Measurements from ENCODE around the gene MASP2.

The MASP2 gene

GRCh38 chr1:11051781-11052511, 4.9 kb upstream of the MASP2 start:
- TF ChIP-seq POLR2AphosphoS5 (IDR thresholded peaks at IDR 0.05; ENCODE audit: low read depth, low read length) (no peak), REST (IDR thresholded peaks at IDR 0.05; ENCODE audit: insufficient read depth in 1 of 2, low read depth in 2 of 2, low read length in 2 of 2) (no peak), SIN3A (IDR thresholded peaks at IDR 0.05; ENCODE audit: borderline replicate concordance, insufficient read depth, low read length) (no peak), TAF1 (IDR thresholded peaks at IDR 0.05; ENCODE audit: borderline replicate concordance, insufficient read depth, low read length) (no peak), FOXP2 (optimal IDR thresholded peaks at IDR 0.05; ENCODE audit: borderline replicate concordance, extremely low read depth, extremely low read length, insufficient read depth) (no peak)

- no peak for TF ChIP-seq FOXP2 (optimal IDR thresholded peaks at IDR 0.05; ENCODE audit: borderline replicate concordance, extremely low read depth, extremely low read length, insufficient read depth)
- TF ChIP-seq SIN3A (IDR thresholded peaks at IDR 0.05; ENCODE audit: borderline replicate concordance, insufficient read depth, low read length) = no peak
- no peak for TF ChIP-seq TAF1 (IDR thresholded peaks at IDR 0.05; ENCODE audit: borderline replicate concordance, insufficient read depth, low read length)
- TF ChIP-seq POLR2AphosphoS5 (IDR thresholded peaks at IDR 0.05; ENCODE audit: low read depth, low read length) = no peak
- no peak for TF ChIP-seq REST (IDR thresholded peaks at IDR 0.05; ENCODE audit: insufficient read depth in 1 of 2, low read depth in 2 of 2, low read length in 2 of 2)
Observed at GRCh38 chr1:11046270-11046566, 821 bp downstream of the MASP2 start.

- no peak for TF ChIP-seq FOXP2 (optimal IDR thresholded peaks at IDR 0.05; ENCODE audit: borderline replicate concordance, extremely low read depth, extremely low read length, insufficient read depth)
- TF ChIP-seq REST (IDR thresholded peaks at IDR 0.05; ENCODE audit: insufficient read depth in 1 of 2, low read depth in 2 of 2, low read length in 2 of 2) = no peak
- no peak for TF ChIP-seq SIN3A (IDR thresholded peaks at IDR 0.05; ENCODE audit: borderline replicate concordance, insufficient read depth, low read length)
- no peak for TF ChIP-seq POLR2AphosphoS5 (IDR thresholded peaks at IDR 0.05; ENCODE audit: low read depth, low read length)
- TF ChIP-seq TAF1 (IDR thresholded peaks at IDR 0.05; ENCODE audit: borderline replicate concordance, insufficient read depth, low read length) = no peak
Observed at GRCh38 chr1:11045428-11046269, 1.4 kb downstream of the MASP2 start.

GRCh38 chr1:11044849-11045427, 2.1 kb downstream of the MASP2 start:
- no peak for TF ChIP-seq SIN3A (IDR thresholded peaks at IDR 0.05; ENCODE audit: borderline replicate concordance, insufficient read depth, low read length)
- TF ChIP-seq TAF1 (IDR thresholded peaks at IDR 0.05; ENCODE audit: borderline replicate concordance, insufficient read depth, low read length) = no peak
- TF ChIP-seq POLR2AphosphoS5 (IDR thresholded peaks at IDR 0.05; ENCODE audit: low read depth, low read length) = no peak
- TF ChIP-seq FOXP2 (optimal IDR thresholded peaks at IDR 0.05; ENCODE audit: borderline replicate concordance, extremely low read depth, extremely low read length, insufficient read depth) = no peak
- TF ChIP-seq REST (IDR thresholded peaks at IDR 0.05; ENCODE audit: insufficient read depth in 1 of 2, low read depth in 2 of 2, low read length in 2 of 2) = no peak
